OCI-LY7 (cell line): Measurements from ENCODE around the gene MAS1L. TPM values are rescaled to one million over a fixed set of nuclear protein-coding genes. Genes with fewer than 3 reads are reported as not detected.

Experiments used
- BruUV-seq: library from RNA; stranded (reverse); fragments of 400-500 nt; replicated peaks from 2 replicates; lab custom pipeline; 2021; lab: Mats Ljungman, UMichigan
- CTCF ChIA-PET: fragments of 300-600 bp; sonication (Branson Sonifier 250); formaldehyde crosslinking; loops from one replicate; lab custom pipeline; 2022; ENCODE audit warnings: antibody characterized with exemption; ENCODE audit not compliant: unreplicated experiment; lab: Charles Lee
- POLR2A ChIA-PET: fragments of 300-600 bp; sonication (Branson Sonifier 250); formaldehyde crosslinking; loops from one replicate; lab custom pipeline; 2022; ENCODE audit warnings: antibody characterized with exemption; lab: Charles Lee
- DNase-seq: peaks from one replicate; pipeline ENCODE4 v3.0.0-alpha.2; 2015; ENCODE audit warnings: low spot score
- H2AFZ ChIP-seq: fragments of 200-600 bp; sonication (generic), shearing (Covaris generic); 2 replicates; pipeline ENCODE4 v1.6.1; 2014; ENCODE audit warnings: mild to moderate bottlenecking, antibody characterized with exemption, low read length, moderate library complexity
- H3K27ac ChIP-seq: fragments of 200-600 bp; sonication (generic); 2 replicates; pipeline ENCODE4 v1.5.1; 2014; ENCODE audit warnings: mixed run types, low read depth, mild to moderate bottlenecking, moderate library complexity, low read length, inconsistent platforms; ENCODE audit not compliant: poor library complexity, severe bottlenecking
- H3K36me3 ChIP-seq: fragments of 200-600 bp; sonication (generic); 2 replicates; pipeline ENCODE4 v1.6.1; 2014; ENCODE audit warnings: mild to moderate bottlenecking, antibody characterized with exemption, low read length, moderate library complexity, mixed read lengths; ENCODE audit not compliant: insufficient read depth
- H3K4me1 ChIP-seq: fragments of 200-600 bp; sonication (generic); 2 replicates; pipeline ENCODE4 v1.5.1; 2014; ENCODE audit warnings: mild to moderate bottlenecking, low read length; ENCODE audit not compliant: insufficient read depth, poor library complexity, severe bottlenecking
- H3K4me2 ChIP-seq: fragments of 200-600 bp; sonication (generic); 2 replicates; pipeline ENCODE4 v1.6.1; 2014; ENCODE audit warnings: mild to moderate bottlenecking, low read length
- H3K4me3 ChIP-seq: fragments of 200-600 bp; sonication (generic); 2 replicates; pipeline ENCODE4 v1.5.1; 2014; ENCODE audit warnings: mild to moderate bottlenecking, low read depth, low read length; ENCODE audit not compliant: poor library complexity, severe bottlenecking
- H3K79me2 ChIP-seq: fragments of 200-600 bp; sonication (generic); 2 replicates; pipeline ENCODE4 v1.6.1; 2016; ENCODE audit warnings: low read depth, mild to moderate bottlenecking, low read length, moderate library complexity, mixed read lengths; ENCODE audit not compliant: insufficient read depth
- H3K9me2 ChIP-seq: fragments of 200-600 bp; sonication (generic); 2 replicates; pipeline ENCODE4 v1.6.1; 2016; ENCODE audit warnings: mild to moderate bottlenecking, low read length, mixed read lengths; ENCODE audit not compliant: insufficient read depth
- H3K9me3 ChIP-seq: fragments of 200-600 bp; sonication (generic); 2 replicates; pipeline ENCODE4 v1.6.1; 2014; ENCODE audit warnings: mild to moderate bottlenecking, mixed run types, low read length, mixed read lengths
- H4K20me1 ChIP-seq: fragments of 200-600 bp; sonication (generic); 2 replicates; pipeline ENCODE4 v1.6.1; 2014; ENCODE audit warnings: mild to moderate bottlenecking, antibody characterized with exemption, low read length, moderate library complexity, mixed read lengths; ENCODE audit not compliant: insufficient read depth
- EZH2phosphoT487 ChIP-seq: fragments of 200-600 bp; sonication (generic); IDR thresholded peaks from 2 replicates; pipeline ENCODE4 v1.6.1; 2018; ENCODE audit warnings: low read depth, borderline replicate concordance, mild to moderate bottlenecking, mixed run types, antibody characterized with exemption, low read length, moderate library complexity, mixed read lengths
- intact Hi-C: fragments of 100-400 bp; cut with micrococcal nuclease; formaldehyde crosslinking; loops from one replicate; pipeline ENCODE4 v1.10.0; 2022; ENCODE audit not compliant: unreplicated experiment
- total RNA-seq, 2 experiments: library from RNA; depleted of rRNA in 1 of 2; stranded (reverse); fragments of >200 nt in 1 of 2; shearing (Covaris generic) in 1 of 2; gene quantifications; 2 replicates each; pipeline ENCODE4 v1.2.3, GENCODE V29; 2014 to 2022
- TF ChIP-seq, protein P1 (sequence below): fragments of 200-600 bp; sonication (generic); conservative IDR thresholded peaks from 2 replicates; pipeline ENCODE4 v1.5.1; 2014; ENCODE audit warnings: mild to moderate bottlenecking, antibody characterized with exemption, low read length, moderate library complexity, mixed read lengths

The MAS1L gene
- total RNA-seq, 2 experiments from 2014 or later = not detected

DNA sequence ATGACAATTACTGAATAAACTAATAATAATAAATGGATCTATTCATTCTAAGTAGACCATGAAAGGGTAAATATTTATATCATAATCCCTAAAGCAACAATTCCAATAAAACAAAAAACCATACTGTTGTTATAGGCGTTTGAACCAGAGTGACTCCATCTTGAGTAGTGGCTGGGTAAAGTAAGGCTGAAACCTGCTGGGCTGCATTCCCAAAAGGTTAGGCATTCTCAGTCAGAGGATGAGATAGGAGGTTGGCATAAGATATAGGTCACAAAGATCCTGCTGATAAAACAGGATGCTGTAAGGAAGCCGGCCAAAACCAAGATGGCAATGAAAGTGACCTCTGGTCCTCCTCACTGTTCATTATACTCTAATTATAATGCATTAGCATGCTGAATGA, 22.5 kb downstream of the MAS1L start:
- intact Hi-C loops = no loop called here
- no peak for TF ChIP-seq EZH2phosphoT487
- TF ChIP-seq, protein P1, sequence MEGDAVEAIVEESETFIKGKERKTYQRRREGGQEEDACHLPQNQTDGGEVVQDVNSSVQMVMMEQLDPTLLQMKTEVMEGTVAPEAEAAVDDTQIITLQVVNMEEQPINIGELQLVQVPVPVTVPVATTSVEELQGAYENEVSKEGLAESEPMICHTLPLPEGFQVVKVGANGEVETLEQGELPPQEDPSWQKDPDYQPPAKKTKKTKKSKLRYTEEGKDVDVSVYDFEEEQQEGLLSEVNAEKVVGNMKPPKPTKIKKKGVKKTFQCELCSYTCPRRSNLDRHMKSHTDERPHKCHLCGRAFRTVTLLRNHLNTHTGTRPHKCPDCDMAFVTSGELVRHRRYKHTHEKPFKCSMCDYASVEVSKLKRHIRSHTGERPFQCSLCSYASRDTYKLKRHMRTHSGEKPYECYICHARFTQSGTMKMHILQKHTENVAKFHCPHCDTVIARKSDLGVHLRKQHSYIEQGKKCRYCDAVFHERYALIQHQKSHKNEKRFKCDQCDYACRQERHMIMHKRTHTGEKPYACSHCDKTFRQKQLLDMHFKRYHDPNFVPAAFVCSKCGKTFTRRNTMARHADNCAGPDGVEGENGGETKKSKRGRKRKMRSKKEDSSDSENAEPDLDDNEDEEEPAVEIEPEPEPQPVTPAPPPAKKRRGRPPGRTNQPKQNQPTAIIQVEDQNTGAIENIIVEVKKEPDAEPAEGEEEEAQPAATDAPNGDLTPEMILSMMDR = no peak
- H3K9me3 ChIP-seq = no peaks in the 10 kb centered on the region

GRCh38 chr6:29462022-29462421, 25.7 kb downstream of the MAS1L start:
- no TSS peak for BruUV-seq
- intact Hi-C loops = no loop called here
- Histone ChIP-seq H3K9me2 (no peaks in the 10 kb centered on the region), H3K27ac (no peak overlapping the region), H3K4me2 (no peak overlapping the region), H3K9me3 (no peaks in the 10 kb centered on the region), H3K4me1 (no peaks in the 10 kb centered on the region), H3K4me3 (no peak overlapping the region), H3K36me3 (no peaks in the 10 kb centered on the region), H2AFZ (no peak overlapping the region), H3K79me2 (no peaks in the 10 kb centered on the region), H4K20me1 (no peaks in the 10 kb centered on the region)
- CTCF ChIA-PET = no interaction called here
- TF ChIP-seq EZH2phosphoT487 = no peak
- TF ChIP-seq, protein P1 = no peak
- POLR2A ChIA-PET = interaction anchor here (0.6 kb wide), 1 partner anchor 586 kb away, joined by 3 read pairs; no protein-coding TSS in a partner anchor
- DNase-seq = no peak

More for the DNA sequence above, 22.5 kb downstream of the MAS1L start:
- ChIA-PET CTCF (no interaction called here), POLR2A (no interaction called here)
- no TSS peak for BruUV-seq
- Histone ChIP-seq H2AFZ (no peak overlapping the region), H3K9me2 (no peaks in the 10 kb centered on the region), H3K36me3 (no peaks in the 10 kb centered on the region), H3K79me2 (no peaks in the 10 kb centered on the region), H3K27ac (no peak overlapping the region), H3K4me3 (no peak overlapping the region), H4K20me1 (no peaks in the 10 kb centered on the region), H3K4me2 (no peak overlapping the region), H3K4me1 (no peaks in the 10 kb centered on the region)
- no peak for DNase-seq

- no peaks in the 10 kb centered on the region for H3K36me3 ChIP-seq
Observed at GRCh38 chr6:29461021-29461814, 26.5 kb downstream of the MAS1L start.

More at GRCh38 chr6:29461021-29461814, 26.5 kb downstream of the MAS1L start:
- ChIA-PET POLR2A (interaction anchor here (0.6 kb wide), 1 partner anchor 587 kb away, joined by 3 read pairs; no protein-coding TSS in a partner anchor), CTCF (no interaction called here)
- no TSS peak for BruUV-seq
- no peak overlapping the region for H2AFZ ChIP-seq
- no peaks in the 10 kb centered on the region for H3K9me3 ChIP-seq
- H3K27ac ChIP-seq = no peak overlapping the region
- intact Hi-C loops = no loop called here
- H3K4me2 ChIP-seq = no peak overlapping the region
- H4K20me1 ChIP-seq = no peaks in the 10 kb centered on the region
- no peaks in the 10 kb centered on the region for H3K4me1 ChIP-seq
- H3K4me3 ChIP-seq = no peak overlapping the region
- no peaks in the 10 kb centered on the region for H3K9me2 ChIP-seq
- no peaks in the 10 kb centered on the region for H3K79me2 ChIP-seq
- TF ChIP-seq, protein P1 = no peak
- TF ChIP-seq EZH2phosphoT487 = no peak
- no peak for DNase-seq
